GM13977 (cell line): ENCODE data around the gene MRPL58.

Source experiments
- DNase-seq: peaks from one replicate; pipeline ENCODE4 v3.0.0; 2012; ENCODE audit warnings: low spot score
- in situ Hi-C: fragments of 300-500 bp; cut with MboI; formaldehyde crosslinking; loops from one replicate; pipeline ENCODE4 v1.12.0; 2022; ENCODE audit warnings: low sequenced_read_pairs, low pct_unique_long_range_greater_than_20kb, mixed read lengths, inconsistent platforms; ENCODE audit not compliant: unreplicated experiment
- TF ChIP-seq, protein P1 (sequence below): IDR thresholded peaks from 2 replicates; pipeline ENCODE4 v1.5.1; 2012; ENCODE audit warnings: mild to moderate bottlenecking, control low read depth; ENCODE audit not compliant: insufficient read depth; ENCODE audit errors: extremely low read depth, missing control alignments

Gene MRPL58

DNA sequence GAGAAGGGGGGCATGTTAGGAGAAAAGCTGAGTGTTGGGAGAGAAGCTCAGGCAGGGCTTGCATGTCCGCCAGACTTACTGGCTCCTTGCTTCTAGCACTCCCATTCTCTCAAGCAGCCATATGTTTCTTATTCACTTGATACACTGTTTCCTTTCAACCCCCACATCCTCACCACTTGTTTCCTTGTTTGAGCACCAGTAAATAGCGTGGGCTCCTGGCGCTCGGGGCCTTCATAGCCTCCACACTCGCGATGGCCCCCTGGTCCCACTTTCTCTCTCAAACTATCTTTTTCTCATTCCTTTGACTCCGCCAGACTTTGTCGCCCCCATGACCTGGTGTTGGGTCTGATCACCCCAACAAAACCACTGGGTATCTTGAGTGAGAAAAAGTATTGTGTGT lies 17.7 kb downstream of the MRPL58 start:
- TF ChIP-seq, protein P1, sequence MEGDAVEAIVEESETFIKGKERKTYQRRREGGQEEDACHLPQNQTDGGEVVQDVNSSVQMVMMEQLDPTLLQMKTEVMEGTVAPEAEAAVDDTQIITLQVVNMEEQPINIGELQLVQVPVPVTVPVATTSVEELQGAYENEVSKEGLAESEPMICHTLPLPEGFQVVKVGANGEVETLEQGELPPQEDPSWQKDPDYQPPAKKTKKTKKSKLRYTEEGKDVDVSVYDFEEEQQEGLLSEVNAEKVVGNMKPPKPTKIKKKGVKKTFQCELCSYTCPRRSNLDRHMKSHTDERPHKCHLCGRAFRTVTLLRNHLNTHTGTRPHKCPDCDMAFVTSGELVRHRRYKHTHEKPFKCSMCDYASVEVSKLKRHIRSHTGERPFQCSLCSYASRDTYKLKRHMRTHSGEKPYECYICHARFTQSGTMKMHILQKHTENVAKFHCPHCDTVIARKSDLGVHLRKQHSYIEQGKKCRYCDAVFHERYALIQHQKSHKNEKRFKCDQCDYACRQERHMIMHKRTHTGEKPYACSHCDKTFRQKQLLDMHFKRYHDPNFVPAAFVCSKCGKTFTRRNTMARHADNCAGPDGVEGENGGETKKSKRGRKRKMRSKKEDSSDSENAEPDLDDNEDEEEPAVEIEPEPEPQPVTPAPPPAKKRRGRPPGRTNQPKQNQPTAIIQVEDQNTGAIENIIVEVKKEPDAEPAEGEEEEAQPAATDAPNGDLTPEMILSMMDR: no peak
- in situ Hi-C loops: no loop called here
- no peak for DNase-seq

DNA sequence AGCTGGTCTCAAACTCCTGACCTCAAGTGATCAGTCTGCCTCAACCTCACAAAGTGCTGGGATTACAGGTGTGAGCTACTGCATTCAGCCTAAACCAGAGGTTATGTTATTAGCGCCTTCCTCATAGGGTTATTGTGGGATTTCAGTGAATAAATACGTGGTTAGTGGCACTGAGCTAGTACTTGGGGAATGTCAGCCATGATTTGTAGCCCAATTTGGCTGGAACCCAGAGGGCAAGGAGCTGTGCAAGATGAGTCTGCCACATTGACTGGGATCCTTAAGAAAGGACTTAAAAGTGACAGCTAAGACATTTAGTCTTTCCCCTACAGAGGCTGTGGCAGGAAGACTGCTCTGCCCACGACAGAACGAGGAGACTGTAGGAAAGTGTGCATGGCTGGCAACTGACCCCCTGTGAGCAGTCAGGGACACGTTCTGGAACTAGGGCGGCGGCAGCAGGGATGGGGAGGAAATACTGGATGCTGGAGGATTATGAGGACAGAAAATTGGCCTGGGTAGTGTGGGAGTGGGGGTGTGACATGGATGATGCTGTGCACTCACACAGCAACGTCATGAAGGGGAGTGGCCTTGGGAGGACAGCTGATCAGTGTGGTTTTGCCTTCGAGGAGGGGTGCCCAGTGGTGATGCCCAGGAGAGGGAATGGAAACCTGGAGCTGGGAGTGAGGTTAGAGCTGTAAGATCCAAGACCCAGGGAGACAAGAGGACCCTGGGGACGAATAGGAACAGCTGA lies 19.7 kb downstream of the MRPL58 start:
- TF ChIP-seq, protein P1: no peak
- in situ Hi-C loops: no loop called here
- DNase-seq: peak; percentile 72

DNA sequence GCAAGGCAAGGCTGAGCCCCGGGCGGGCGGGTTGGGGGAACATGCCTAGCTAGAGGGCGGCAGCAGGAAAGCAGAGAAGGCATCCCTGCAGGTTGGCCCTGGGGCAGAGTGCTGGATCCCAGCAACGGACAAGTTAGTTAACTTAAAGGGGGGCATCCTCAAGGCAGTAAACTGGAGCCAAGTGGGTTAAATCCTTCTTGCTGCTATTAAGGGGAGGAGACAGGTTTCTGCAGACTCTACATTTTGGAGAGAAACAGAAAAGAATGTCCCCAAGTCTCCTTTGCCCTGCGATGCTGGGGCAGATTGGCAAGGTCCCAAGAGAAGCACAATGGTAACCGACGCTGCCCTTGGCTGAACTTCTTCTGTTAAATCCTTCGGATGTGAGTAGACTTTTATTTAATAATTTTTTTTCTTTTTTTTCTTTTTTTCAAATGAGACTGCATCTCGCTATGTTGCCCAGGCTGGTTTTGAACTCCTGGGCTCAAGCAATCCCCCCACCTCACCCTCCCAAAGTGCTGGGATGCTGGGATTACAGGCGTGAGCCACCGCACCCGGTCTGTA lies 20.3 kb downstream of the MRPL58 start:
- TF ChIP-seq, protein P1: no peak
- in situ Hi-C loops: no loop called here
- DNase-seq: no peak

- TF ChIP-seq, protein P1: no peak
- peak; percentile 74 for DNase-seq
- in situ Hi-C loops: no loop called here
These were observed 21.1 kb downstream of the MRPL58 start for GRCh38 chr17:75033346-75034235.

GRCh38 chr17:75034236-75034908 lies 21.9 kb downstream of the MRPL58 start:
- in situ Hi-C loops: no loop called here
- TF ChIP-seq, protein P1: no peak
- peak; percentile 83 for DNase-seq

GRCh38 chr17:75036643-75037268 lies 24.3 kb downstream of the MRPL58 start:
- in situ Hi-C loops: no loop called here
- TF ChIP-seq, protein P1: no peak
- DNase-seq: no peak
